ENCODE measurements around the gene DHRSX. TPM values are rescaled to one million over a fixed set of nuclear protein-coding genes. Genes with fewer than 3 reads are reported as not detected.
"Not testable (repeated sequence)": the region's sequence is repeated elsewhere in the genome, so short reads cannot be mapped to it uniquely, and the experiment has no call there.

DHRSX gene
- polyA plus RNA-seq, 3 donors = 12.9 to 33.2 (median 28.3) TPM

- H3K4me1 ChIP-seq (ENCODE audit: control insufficient read depth in 1 of 2, insufficient read depth in 2 of 2, low read length in 2 of 2) = no peaks in the 10 kb centered on the region
- H3K9me3 ChIP-seq (replicated peaks in 1 of 2; ENCODE audit: control insufficient read depth in 1 of 2, insufficient read depth in 1 of 2, low read length in 2 of 2) = peaks cover 0 to 7% of the 10 kb centered on the region in 2 donors
- Mint-ChIP-seq H3K27ac (no peak overlapping the region), H3K9me3 (peaks cover 3 to 7% (median 5%) of the 10 kb centered on the region in 7 donors), H3K36me3 (peaks cover 9 to 14% of the 10 kb centered on the region in 2 donors), H3K27me3 (ENCODE audit: low read depth in 3 of 3) (no peaks in the 10 kb centered on the region), H3K4me3 (no peak overlapping the region), H3K4me1 (no peaks in the 10 kb centered on the region)
- H4K20me1 ChIP-seq (ENCODE audit: insufficient read depth, low read length) = peaks cover 82% of the 10 kb centered on the region
- H2AFZ ChIP-seq (ENCODE audit: insufficient read depth, low read depth, low read length, poor library complexity, severe bottlenecking) = no peak overlapping the region
- no peak overlapping the region for H3K4me2 ChIP-seq (replicated peaks; ENCODE audit: extremely low read depth, low read length, poor library complexity, severe bottlenecking)
- no peak overlapping the region for H3K4me3 ChIP-seq (replicated peaks in 1 of 3; ENCODE audit: low read depth in 2 of 3, low read length in 3 of 3)
- WGBS (ENCODE audit: insufficient coverage) = 99% methylated on average over 21 of the region's 21 CpGs
- TF ChIP-seq, protein P1, sequence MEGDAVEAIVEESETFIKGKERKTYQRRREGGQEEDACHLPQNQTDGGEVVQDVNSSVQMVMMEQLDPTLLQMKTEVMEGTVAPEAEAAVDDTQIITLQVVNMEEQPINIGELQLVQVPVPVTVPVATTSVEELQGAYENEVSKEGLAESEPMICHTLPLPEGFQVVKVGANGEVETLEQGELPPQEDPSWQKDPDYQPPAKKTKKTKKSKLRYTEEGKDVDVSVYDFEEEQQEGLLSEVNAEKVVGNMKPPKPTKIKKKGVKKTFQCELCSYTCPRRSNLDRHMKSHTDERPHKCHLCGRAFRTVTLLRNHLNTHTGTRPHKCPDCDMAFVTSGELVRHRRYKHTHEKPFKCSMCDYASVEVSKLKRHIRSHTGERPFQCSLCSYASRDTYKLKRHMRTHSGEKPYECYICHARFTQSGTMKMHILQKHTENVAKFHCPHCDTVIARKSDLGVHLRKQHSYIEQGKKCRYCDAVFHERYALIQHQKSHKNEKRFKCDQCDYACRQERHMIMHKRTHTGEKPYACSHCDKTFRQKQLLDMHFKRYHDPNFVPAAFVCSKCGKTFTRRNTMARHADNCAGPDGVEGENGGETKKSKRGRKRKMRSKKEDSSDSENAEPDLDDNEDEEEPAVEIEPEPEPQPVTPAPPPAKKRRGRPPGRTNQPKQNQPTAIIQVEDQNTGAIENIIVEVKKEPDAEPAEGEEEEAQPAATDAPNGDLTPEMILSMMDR (IDR thresholded peaks at IDR 0.05) = no peak
- H3K79me2 ChIP-seq (ENCODE audit: insufficient read depth, low read length) = peaks cover 24% of the 10 kb centered on the region
- H3K27ac ChIP-seq (ENCODE audit: low read depth in 1 of 2, low read length in 2 of 2) = no peak overlapping the region
- H3K27me3 ChIP-seq (ENCODE audit: control insufficient read depth in 2 of 2, insufficient read depth in 2 of 2, low read length in 2 of 2) = no peaks in the 10 kb centered on the region
- no peak overlapping the region for H3K9ac ChIP-seq (ENCODE audit: insufficient read depth, low read length, poor library complexity, severe bottlenecking)
- H3K36me3 ChIP-seq (replicated peaks in 1 of 2; ENCODE audit: control insufficient read depth in 1 of 2, insufficient read depth in 2 of 2, low read length in 2 of 2) = peaks cover 0 to 13% of the 10 kb centered on the region in 2 donors
- intact Hi-C loops (cut with micrococcal nuclease) = no loop called here
- no peak for DNase-seq
Measured at GRCh38 chrX:2478546-2479419, 22.0 kb downstream of the DHRSX start.

- Mint-ChIP-seq H3K36me3 (peaks cover 6 to 13% of the 10 kb centered on the region in 2 donors), H3K27ac (peak overlapping the region in 2 of 7 donors; percentile 12 to 46)
- H3K4me3 ChIP-seq (replicated peaks in 1 of 3; ENCODE audit: low read depth in 2 of 3, low read length in 3 of 3); H3K27ac ChIP-seq (ENCODE audit: low read depth in 1 of 2, low read length in 2 of 2); H3K4me1 Mint-ChIP-seq; H3K27me3 Mint-ChIP-seq (ENCODE audit: low read depth in 3 of 3); H3K4me2 ChIP-seq (replicated peaks; ENCODE audit: extremely low read depth, low read length, poor library complexity, severe bottlenecking); DNase-seq; H3K4me3 Mint-ChIP-seq; H3K27me3 ChIP-seq (ENCODE audit: control insufficient read depth in 2 of 2, insufficient read depth in 2 of 2, low read length in 2 of 2); H3K9me3 Mint-ChIP-seq; H3K9me3 ChIP-seq (replicated peaks in 1 of 2; ENCODE audit: control insufficient read depth in 1 of 2, insufficient read depth in 1 of 2, low read length in 2 of 2); intact Hi-C loops (cut with micrococcal nuclease); H3K4me1 ChIP-seq (ENCODE audit: control insufficient read depth in 1 of 2, insufficient read depth in 2 of 2, low read length in 2 of 2); H3K9ac ChIP-seq (ENCODE audit: insufficient read depth, low read length, poor library complexity, severe bottlenecking); H2AFZ ChIP-seq (ENCODE audit: insufficient read depth, low read depth, low read length, poor library complexity, severe bottlenecking): not testable (repeated sequence)
- Histone ChIP-seq H3K79me2 (ENCODE audit: insufficient read depth, low read length) (peaks cover 24% of the 10 kb centered on the region), H3K36me3 (replicated peaks in 1 of 2; ENCODE audit: control insufficient read depth in 1 of 2, insufficient read depth in 2 of 2, low read length in 2 of 2) (peaks cover 0 to 13% of the 10 kb centered on the region in 2 donors), H4K20me1 (ENCODE audit: insufficient read depth, low read length) (peaks cover 83% of the 10 kb centered on the region)
- WGBS (ENCODE audit: insufficient coverage) = 97% methylated on average over 4 of the region's 11 CpGs
Measured at GRCh38 chrX:2477313-2477712, 23.5 kb downstream of the DHRSX start.

All from CD14-positive monocyte (primary cell).